Esophagus muscularis mucosa (tissue), 4 donors: ENCODE measurements around the gene ZMYND19. TPM values are rescaled to one million over a fixed set of nuclear protein-coding genes. Genes with fewer than 3 reads are reported as not detected.

Source experiments
- DNase-seq: peaks from one replicate; pipeline ENCODE4 v3.0.0-alpha.2; 2017; ENCODE audit errors: extremely low spot score
- H3K27ac ChIP-seq, 4 donors: fragments of 200-600 bp; sonication (generic); replicated peaks in 1 of 4; 1 replicate in 3 of 4; 2 replicates in 1 of 4; pipeline ENCODE4 v1.5.1; 2016 to 2019; ENCODE audit warnings: mild to moderate bottlenecking in 1 of 4
- H3K27me3 ChIP-seq, 4 donors: fragments of 200-600 bp; sonication (generic); one replicate each; pipeline versions ENCODE4 v1.5.1 to v1.6.0; 2016 to 2019
- H3K36me3 ChIP-seq, 4 donors: fragments of 200-600 bp; sonication (generic); one replicate each; pipeline ENCODE4 v1.5.1; 2016 to 2019
- H3K4me1 ChIP-seq, 4 donors: fragments of 200-600 bp; sonication (generic); one replicate each; pipeline ENCODE4 v1.5.1; 2016 to 2019
- H3K4me3 ChIP-seq, 4 donors: fragments of 200-600 bp; sonication (generic); 1 replicate in 2 of 4; 2 replicates in 2 of 4; pipeline ENCODE4 v1.5.1; 2016 to 2019; ENCODE audit warnings: mild to moderate bottlenecking in 4 of 4, moderate library complexity in 1 of 4
- H3K9me3 ChIP-seq, 4 donors: fragments of 200-600 bp; sonication (generic); 1 replicate in 3 of 4; 2 replicates in 1 of 4; pipeline ENCODE4 v1.5.1; 2016 to 2019
- EP300 ChIP-seq: sonication (generic); formaldehyde crosslinking; IDR thresholded peaks from one replicate; pipeline ENCODE4 v1.6.1; 2017; ENCODE audit warnings: antibody characterized with exemption
- POLR2A ChIP-seq: fragments of 450-650 bp; IDR thresholded peaks from one replicate; pipeline ENCODE4 v1.6.1; 2017; ENCODE audit warnings: antibody characterized with exemption, moderate library complexity, mild to moderate bottlenecking, low read depth
- POLR2AphosphoS5 ChIP-seq, 2 donors: sonication (generic); formaldehyde crosslinking; IDR thresholded peaks; one replicate each; pipeline ENCODE4 v1.6.1; 2017; ENCODE audit warnings: antibody characterized with exemption in 2 of 2
- WGBS: methylation state at CpG from one replicate; pipeline ENCODE4 v1.1.5; 2018; 5-methylcytosine and 5-hydroxymethylcytosine counted together
- intact Hi-C: fragments of 100-400 bp; cut with DNase I; formaldehyde crosslinking; loops from one replicate; pipeline ENCODE4 v1.15.1; 2023
- total RNA-seq, 4 donors: library from RNA; depleted of rRNA; stranded (reverse); fragments of >200 nt; gene quantifications; one replicate each; pipeline versions ENCODE4 v1.1.0 to v1.2.1, GENCODE V29; 2016
- TF ChIP-seq, protein P1 (sequence below), 3 experiments: fragments of 200-600 bp in 2 of 3; fragments of 450-650 bp in 1 of 3; sonication (generic) in 2 of 3; IDR thresholded peaks; one replicate each; pipeline ENCODE4 v1.5.1; 2017 to 2019; ENCODE audit warnings: antibody characterized with exemption in 3 of 3, mild to moderate bottlenecking in 2 of 3, moderate library complexity in 1 of 3

The ZMYND19 gene
- total RNA-seq, 4 donors from 2014 or later = 10.4 to 18.3 (median 13.7) TPM

- peaks cover 32 to 49% (median 43%) of the 10 kb centered on the region in 4 donors for H3K4me1 ChIP-seq
- peaks cover 10 to 39% (median 36%) of the 10 kb centered on the region in 4 donors for H3K36me3 ChIP-seq
- no peaks in the 10 kb centered on the region for H3K9me3 ChIP-seq
- H3K27ac ChIP-seq = no peak overlapping the region
- WGBS = 98% methylated on average over 9 of the region's 25 CpGs
- intact Hi-C loops = no loop called here
- no peak overlapping the region for H3K4me3 ChIP-seq
- TF ChIP-seq EP300 (no peak), POLR2AphosphoS5 (IDR thresholded peaks at IDR 0.05) (no peak), POLR2A (no peak)
- TF ChIP-seq, protein P1, sequence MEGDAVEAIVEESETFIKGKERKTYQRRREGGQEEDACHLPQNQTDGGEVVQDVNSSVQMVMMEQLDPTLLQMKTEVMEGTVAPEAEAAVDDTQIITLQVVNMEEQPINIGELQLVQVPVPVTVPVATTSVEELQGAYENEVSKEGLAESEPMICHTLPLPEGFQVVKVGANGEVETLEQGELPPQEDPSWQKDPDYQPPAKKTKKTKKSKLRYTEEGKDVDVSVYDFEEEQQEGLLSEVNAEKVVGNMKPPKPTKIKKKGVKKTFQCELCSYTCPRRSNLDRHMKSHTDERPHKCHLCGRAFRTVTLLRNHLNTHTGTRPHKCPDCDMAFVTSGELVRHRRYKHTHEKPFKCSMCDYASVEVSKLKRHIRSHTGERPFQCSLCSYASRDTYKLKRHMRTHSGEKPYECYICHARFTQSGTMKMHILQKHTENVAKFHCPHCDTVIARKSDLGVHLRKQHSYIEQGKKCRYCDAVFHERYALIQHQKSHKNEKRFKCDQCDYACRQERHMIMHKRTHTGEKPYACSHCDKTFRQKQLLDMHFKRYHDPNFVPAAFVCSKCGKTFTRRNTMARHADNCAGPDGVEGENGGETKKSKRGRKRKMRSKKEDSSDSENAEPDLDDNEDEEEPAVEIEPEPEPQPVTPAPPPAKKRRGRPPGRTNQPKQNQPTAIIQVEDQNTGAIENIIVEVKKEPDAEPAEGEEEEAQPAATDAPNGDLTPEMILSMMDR (IDR thresholded peaks at IDR 0.05) = no peak
- no peaks in the 10 kb centered on the region for H3K27me3 ChIP-seq
- no peak for DNase-seq
These were observed 24.5 kb upstream of the ZMYND19 start for GRCh38 chr9:137614631-137615386.

DNA sequence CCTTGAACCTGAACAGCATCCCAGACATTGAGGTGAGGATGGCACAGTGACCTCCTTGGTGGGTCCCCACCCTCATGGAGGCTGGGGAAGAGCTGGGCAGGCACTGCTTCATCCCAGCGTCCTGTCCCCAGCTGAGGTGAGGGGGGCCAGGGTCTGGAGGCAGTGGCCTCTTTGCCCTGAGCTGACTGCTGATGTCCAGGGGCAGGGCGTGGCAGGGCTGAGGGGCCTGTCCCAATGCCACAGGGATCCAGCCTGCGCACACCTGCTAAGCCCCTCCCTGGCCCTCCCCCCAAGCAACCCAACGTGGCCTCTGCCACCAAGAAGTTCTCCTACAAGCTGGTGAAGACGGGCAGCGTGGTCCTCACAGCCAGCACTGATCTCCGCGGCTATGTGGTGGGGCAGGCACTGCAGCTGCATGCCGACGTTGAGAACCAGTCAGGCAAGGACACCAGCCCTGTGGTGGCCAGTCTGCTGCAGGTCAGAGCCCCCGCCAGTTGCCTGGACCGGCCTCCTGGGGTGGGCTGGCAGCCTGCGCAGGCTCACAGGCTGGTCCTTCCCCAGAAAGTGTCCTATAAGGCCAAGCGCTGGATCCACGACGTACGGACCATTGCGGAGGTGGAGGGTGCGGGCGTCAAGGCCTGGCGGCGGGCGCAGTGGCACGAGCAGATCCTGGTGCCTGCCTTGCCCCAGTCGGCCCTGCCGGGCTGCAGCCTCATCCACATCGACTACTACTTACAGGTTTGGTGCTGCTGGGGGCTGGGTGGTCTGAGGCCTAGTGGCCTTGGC is 23.6 kb upstream of the ZMYND19 start:
- no peak for TF ChIP-seq POLR2AphosphoS5 (IDR thresholded peaks at IDR 0.05)
- TF ChIP-seq, protein P1 (IDR thresholded peaks at IDR 0.05) = no peak
- peaks cover 10 to 39% (median 37%) of the 10 kb centered on the region in 4 donors for H3K36me3 ChIP-seq
- H3K9me3 ChIP-seq = no peaks in the 10 kb centered on the region
- peaks cover 30 to 49% (median 40%) of the 10 kb centered on the region in 4 donors for H3K4me1 ChIP-seq
- no peak overlapping the region for H3K27ac ChIP-seq
- intact Hi-C loops = no loop called here
- 94% methylated on average over 10 of the region's 27 CpGs for WGBS
- H3K27me3 ChIP-seq = no peaks in the 10 kb centered on the region
- no peak overlapping the region for H3K4me3 ChIP-seq
- no peak for DNase-seq

- Histone ChIP-seq H3K4me3 (no peak overlapping the region), H3K27me3 (no peaks in the 10 kb centered on the region), H3K36me3 (peaks cover 10 to 43% (median 37%) of the 10 kb centered on the region in 4 donors), H3K9me3 (no peaks in the 10 kb centered on the region), H3K27ac (no peak overlapping the region), H3K4me1 (peaks cover 30 to 56% (median 40%) of the 10 kb centered on the region in 4 donors)
- intact Hi-C loops = no loop called here
- DNase-seq = no peak
- WGBS = 100% methylated on average over 2 of the region's 5 CpGs
- TF ChIP-seq, protein P1 (IDR thresholded peaks at IDR 0.05) = no peak
- TF ChIP-seq EP300 = no peak
- no peak for TF ChIP-seq POLR2A
- no peak for TF ChIP-seq POLR2AphosphoS5 (IDR thresholded peaks at IDR 0.05)
These were observed 22.9 kb upstream of the ZMYND19 start for GRCh38 chr9:137613259-137613658.

DNA sequence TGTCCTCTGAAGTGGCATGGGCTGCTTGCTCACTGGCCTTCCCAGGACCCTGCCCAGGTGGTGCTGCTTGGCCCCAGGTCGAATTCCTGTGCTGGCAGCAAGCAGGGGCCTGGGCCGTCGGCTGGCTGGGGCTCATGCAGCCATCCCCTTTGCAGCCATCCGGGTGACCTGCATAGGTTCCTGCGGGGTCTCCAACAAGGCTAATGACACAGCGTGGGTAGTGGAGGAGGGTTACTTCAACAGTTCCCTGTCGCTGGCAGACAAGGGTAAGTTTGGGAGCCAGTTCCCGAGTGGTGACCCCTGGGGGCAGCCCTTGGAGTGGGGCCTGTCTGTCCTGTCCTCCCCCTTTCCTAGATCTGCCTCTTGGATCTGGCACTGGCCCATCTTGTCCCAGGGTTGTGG is 22.4 kb upstream of the ZMYND19 start:
- Histone ChIP-seq H3K27ac (peak overlapping the region in 1 of 4 donors; percentile 17), H3K4me3 (no peak overlapping the region), H3K9me3 (no peaks in the 10 kb centered on the region), H3K27me3 (no peaks in the 10 kb centered on the region), H3K4me1 (peaks cover 31 to 57% (median 40%) of the 10 kb centered on the region in 4 donors), H3K36me3 (peaks cover 10 to 43% (median 37%) of the 10 kb centered on the region in 4 donors)
- no peak for DNase-seq
- 40% methylated on average over 2 of the region's 8 CpGs for WGBS
- intact Hi-C loops = no loop called here
- TF ChIP-seq EP300 (no peak), POLR2AphosphoS5 (IDR thresholded peaks at IDR 0.05) (no peak), POLR2A (no peak)
- TF ChIP-seq, protein P1 (IDR thresholded peaks at IDR 0.05) = no peak
